NAMALWA (cell line): ENCODE data around the gene APLP2.
"Not testable (repeated sequence)": the region's sequence is repeated elsewhere in the genome, so short reads cannot be mapped to it uniquely, and the experiment has no call there.

ENCODE experiments used
- DNase-seq: peaks from one replicate; pipeline ENCODE4 v3.0.0-alpha.2; 2015; ENCODE audit warnings: low spot score

The APLP2 gene

GRCh38 chr11:130069659-130070108 is at the start of gene APLP2:
Gene APLP2, plus strand, starts transcription at chr11:130069894. Its CDS starts 84 bp downstream, at chr11:130069978.
- peak; percentile 98 for DNase-seq

GRCh38 chr11:130020323-130020722 is 49.4 kb upstream of the APLP2 start:
- DNase-seq: no peak

- DNase-seq: not testable (repeated sequence)
These were observed 48.1 kb upstream of the APLP2 start for GRCh38 chr11:130021606-130022005.

- DNase-seq: no peak
These were observed 46.9 kb upstream of the APLP2 start for GRCh38 chr11:130022799-130023198.

GRCh38 chr11:130023204-130023603 is 46.5 kb upstream of the APLP2 start:
- DNase-seq: peak; percentile 58

DNA sequence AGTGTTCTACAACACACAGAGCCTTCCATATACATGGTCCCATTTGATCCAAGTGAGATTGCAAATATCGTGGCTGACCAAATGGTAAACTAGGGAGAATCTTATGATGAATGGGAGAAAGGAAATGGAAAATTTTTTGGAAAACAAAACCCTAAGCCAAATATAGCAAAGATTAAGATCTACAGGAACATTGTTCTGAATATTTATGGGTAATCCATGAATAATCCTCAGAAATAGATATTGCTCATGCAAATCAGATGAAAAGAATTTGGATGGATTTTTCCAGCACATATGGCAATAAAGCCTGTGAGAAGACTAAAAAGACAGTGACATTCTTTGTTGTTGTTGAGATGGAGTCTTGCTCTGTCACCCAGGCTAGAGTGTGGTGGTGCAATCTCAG is 45.3 kb upstream of the APLP2 start:
- DNase-seq: no peak

GRCh38 chr11:130025371-130025770 is 44.3 kb upstream of the APLP2 start:
- DNase-seq: no peak

DNA sequence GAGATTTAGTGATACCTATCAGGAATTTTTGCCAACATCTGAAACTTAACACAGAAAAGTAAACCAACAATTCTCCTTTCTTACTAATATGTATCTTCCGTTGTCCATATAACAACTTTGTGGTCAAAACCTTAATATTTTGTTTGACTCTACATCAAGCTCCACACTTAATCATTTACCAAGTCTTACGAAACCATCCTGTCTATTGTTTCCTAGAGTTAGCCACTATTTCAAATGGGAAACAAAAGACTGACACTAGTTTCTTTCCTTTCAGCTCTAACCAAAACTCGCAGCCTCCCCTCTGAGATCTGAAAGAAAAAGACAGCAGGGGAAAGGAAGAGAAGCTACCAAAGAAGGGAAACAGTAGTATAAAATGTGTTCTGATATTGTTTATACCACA is 40.6 kb upstream of the APLP2 start:
- DNase-seq: no peak

DNA sequence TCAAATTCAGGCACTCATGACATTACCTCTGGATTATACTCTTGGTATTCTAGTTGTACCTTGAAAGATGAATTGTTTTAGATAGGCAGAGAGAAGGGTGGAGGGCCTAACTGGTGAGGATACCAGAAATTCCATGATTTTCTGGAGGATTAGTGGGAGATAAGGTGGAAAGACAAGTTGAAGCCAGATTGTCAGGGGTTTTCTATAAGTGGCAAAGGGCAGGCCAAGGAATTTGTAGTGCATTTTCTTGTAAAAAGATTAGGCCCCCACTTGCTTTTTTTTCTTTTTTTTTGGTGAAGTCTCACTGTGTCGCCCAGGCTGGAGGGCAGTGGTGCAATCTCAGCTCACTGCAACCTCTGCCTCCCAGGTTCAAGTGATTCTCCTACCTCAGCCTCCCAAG is 38.6 kb upstream of the APLP2 start:
- DNase-seq: no peak

GRCh38 chr11:130031945-130032344 is 37.7 kb upstream of the APLP2 start:
- no peak for DNase-seq

DNA sequence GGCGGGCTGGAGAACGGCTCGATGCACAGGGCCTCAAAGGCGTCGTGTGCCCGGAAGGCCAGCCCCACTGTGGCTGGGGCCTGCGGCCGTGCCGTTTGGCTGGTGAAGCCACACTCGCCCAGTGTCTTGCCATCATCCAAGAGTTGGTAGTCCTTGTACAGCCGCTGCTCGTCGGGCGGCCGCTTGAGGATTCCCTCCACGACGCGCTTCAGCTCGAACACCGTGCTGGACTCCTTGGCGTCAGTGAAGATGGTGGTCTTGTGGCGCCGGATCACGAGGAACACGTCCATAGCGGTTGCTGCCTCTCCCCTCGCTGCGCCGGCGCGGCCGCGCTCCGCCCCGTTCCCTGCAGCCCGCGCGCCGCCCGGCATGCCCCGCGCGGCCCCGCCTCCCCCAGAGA is 36.8 kb upstream of the APLP2 start:
- DNase-seq: no peak

- no peak for DNase-seq
These were observed 35.5 kb upstream of the APLP2 start for GRCh38 chr11:130034236-130034635.

DNA sequence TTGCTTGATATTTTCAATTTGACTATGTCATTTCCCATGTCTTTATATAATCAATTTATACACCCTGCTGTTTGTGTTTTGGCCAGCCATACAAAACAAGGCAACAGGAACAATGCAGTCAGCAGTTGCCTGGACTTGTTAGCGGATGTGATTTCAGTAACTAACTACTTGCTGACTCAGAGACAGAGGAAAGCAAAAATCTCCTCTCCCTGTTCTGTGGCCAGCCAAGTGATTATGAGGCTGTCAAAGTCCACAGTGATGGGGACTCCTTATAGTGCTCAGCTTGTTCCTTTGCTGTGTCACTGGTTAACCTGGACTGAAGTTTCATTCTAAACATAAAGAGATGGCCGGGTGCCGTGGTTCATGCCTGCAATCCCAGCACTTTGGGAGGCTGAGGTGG is 32.6 kb upstream of the APLP2 start:
- no peak for DNase-seq

DNA sequence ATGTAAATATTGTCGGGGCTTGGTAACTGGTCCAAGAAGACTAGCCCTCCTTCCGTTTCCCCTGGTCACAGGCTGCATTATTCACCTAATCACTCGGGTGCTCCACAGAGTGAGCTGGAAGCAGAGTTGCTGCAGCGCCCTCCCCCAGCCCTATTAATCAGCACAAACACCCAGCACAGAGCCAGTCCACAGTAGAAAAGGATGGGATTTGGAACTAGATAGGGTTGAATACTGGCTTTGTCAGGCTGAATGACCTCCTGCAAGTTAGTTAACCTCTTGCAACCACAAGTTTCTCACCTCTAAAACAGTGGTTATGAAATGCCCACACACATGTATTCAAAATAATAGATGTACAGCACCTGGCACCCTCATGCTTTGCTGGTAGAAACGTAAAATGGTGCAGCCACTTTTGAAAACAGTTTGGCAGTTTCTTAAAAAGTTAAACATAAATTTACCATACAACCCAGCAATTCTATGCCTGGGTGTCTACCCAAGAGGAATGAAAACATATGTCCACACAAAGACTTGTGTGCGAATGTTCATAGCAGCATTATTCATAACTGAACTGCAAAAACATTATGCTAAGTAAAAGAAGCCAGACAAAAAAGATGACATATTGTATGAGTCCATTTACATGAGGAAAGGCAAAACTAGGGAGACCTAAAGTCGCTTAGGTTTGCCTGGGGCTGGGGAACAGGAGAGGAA is 31.7 kb upstream of the APLP2 start:
- no peak for DNase-seq

DNA sequence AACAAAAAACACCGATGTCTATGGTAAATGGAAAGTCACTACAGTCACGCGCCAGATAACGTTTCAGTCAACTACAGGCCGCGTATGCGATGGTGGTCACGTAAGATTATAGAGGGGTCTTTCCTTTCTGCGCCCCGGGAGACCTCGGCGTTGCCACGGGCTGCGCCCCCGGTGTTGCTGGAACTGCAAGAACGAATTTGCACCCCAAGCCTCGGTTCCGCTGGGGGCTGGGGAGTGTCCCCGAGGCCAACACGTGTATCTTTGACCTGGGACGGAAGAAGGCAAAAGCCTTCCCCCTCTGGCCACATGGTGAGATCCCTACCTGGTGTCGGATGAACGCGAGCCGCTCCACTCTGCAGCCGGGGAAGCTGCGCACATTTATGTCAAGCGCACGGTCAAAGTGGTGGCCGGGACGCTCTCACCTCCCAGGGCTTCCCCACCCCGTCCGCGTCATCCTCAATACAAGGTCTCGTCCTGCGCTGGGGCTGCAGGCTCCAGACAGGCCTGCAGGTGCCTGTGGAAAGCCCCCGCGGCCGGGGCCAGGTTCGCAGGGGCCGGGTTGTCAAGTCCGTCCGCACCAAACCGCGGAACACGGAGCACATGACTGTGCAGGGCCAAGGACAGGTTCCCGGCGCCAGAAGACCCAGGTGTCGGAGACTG is 29.3 kb upstream of the APLP2 start:
- no peak for DNase-seq

GRCh38 chr11:130042093-130042591 is 27.6 kb upstream of the APLP2 start:
- no peak for DNase-seq

DNA sequence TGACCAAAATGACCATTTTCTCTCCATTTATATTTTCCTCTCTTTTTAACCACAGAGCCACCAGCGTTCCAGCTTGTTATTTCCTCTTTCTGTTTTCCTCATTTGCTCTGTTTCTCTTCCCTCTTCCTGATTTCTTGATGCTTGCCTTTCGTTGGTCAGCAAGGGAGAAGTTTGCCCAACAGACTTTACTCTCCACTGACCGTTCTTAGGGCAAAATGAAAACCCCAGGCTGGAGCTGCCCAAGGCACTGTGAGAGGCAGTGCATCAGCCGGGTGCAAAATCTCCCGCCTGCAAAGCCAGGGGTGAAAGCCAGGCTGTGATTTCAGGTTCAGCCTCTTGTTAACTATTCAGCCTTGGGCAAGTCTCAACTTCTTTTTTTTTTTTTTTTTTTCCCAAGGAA is 26.1 kb upstream of the APLP2 start:
- DNase-seq: no peak

GRCh38 chr11:130047141-130047540 is 22.6 kb upstream of the APLP2 start:
- DNase-seq: no peak

DNA sequence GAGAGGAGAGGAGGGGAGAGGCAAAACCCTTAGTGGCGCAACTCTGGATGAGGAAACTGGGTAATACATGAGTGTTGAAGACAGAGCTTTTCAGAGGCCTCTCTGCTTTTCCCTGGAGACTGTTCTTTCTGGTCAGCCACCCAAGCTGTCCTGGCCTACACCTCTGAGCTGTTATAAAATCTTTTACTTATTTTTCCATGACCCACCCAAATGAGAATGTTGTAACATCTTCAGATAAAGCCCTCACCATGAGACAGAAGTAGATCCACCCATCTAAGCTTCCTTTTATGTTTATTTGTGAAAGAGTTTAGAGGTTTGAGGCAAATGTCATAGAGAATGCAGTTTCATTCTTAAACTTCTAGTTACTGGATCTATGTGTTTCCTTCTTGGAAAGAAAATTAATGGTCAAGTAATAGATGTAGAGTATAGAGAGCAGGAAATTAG is 20.3 kb upstream of the APLP2 start:
- no peak for DNase-seq

DNA sequence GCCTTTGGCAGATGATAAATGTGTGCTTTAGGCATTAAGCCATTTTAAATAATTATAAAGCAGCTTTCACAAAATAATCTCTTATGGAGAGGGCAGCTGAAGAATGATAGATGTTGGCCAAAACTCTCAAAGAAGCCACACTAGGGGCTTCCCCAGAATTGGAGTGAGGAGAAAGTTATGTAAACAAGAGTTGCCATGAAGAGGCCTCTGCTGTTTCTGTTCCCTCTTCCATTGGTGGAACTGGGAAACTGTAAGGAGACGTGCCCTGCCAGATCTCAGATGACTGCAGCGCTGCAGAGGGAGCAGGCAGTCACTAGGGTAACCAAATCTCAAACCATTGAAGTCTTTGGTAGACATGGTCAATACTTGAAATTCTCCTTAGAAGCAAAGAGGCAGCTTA is 19.4 kb upstream of the APLP2 start:
- DNase-seq: no peak

- no peak for DNase-seq
These were observed 18.6 kb upstream of the APLP2 start for GRCh38 chr11:130051082-130051481.

- DNase-seq: no peak
These were observed 17.1 kb upstream of the APLP2 start for GRCh38 chr11:130052567-130052966.

DNA sequence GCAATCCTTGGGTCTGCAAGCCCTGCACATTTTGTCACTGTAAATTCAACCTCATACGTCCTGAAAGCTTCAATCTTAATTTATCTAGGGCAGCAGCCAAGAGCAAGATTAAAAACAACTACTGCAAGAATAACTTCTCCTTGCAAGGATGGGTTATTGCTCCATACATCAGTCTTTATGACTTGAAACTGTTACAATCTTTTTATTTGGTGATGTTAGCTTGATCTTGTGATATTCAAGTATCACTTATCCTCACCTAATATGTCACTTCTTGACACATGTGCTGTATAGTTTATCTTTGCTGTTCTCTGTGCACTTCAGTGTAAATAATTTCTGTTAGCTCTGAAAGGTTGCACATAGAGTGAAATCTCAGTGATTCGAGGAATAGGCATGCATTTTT is 14.7 kb upstream of the APLP2 start:
- DNase-seq: no peak

DNA sequence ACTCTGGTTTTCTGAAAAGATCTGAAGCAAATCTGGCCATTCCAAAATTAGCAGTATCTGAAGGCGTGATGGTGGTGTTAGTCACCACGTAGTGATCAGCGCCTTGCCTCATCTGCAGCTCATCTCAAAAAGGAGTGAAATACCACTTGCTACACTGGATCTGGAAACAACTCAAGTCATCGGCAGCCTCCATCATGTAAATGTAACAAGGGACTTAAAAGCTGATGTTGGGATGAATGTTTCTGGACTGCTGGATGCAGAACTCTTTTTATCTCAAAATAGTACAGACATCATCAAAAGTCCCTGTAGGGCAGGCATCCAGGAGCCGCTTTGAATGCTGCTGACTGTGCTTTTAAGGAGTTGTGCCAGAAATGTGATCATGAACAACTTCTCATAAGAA is 14.1 kb upstream of the APLP2 start:
- DNase-seq: no peak
